ENCODE results near the gene NCOR1.

NCOR1 gene

DNA sequence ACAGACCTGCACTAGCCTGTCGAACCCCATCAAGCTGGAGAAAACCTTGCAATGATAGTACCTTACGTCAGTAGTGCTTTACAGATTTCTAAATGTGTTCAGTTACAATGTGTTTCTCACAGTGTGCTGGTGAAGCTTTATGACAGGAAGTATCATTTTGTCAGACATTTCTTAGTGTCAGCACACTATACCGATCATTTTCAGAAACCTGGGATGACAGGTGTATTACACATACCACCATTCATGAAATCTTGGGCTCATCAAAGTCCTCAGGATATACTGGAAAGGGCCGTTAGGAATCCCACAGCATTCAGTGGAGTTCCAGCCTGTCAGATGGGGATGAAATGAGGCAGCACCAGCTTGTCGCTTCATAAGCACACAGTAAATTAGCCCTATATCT is 188.4 kb downstream of the NCOR1 start:
- DNase-seq (ENCODE audit: low spot score), result no peak

DNA sequence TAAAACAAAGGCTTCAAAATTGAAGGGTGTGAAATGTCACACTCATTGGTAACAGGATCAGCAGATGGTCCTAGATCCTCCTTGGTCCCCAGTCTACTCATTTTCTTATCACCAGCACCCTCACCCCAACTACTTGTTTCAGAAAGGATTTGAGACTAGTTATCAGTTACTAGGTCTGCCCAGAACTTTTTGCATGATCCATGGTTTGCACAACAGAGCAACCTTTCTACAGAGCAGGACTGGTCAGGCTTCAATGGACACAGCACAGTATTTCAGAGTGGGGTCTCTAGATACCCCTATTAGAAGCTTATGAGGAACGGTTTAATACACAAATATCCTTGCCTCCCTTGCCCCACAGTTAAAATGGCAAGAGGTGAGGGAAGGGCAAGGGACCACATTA is 190.1 kb downstream of the NCOR1 start:
- no peak for DNase-seq (ENCODE audit: low spot score)

DNA sequence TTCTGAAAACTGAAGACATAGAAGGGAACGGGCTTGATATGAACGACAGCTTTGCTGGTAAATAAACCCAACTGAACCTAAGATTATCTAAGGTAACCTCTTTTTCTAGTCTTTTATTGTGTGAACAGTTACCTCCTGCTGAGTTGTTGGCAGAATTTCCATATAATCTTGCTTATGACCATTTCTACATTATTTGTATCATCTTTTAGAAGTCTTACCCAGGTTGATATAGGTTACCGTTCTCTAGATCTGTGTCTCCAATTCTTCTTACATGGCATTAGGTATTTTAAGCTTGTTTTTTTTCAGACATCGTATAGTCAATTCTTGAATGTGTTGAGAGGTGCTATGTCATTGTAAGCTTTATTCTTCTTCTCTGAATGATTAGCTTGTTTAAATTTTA is 191.5 kb downstream of the NCOR1 start:
- no peak for DNase-seq (ENCODE audit: low spot score)

DNA sequence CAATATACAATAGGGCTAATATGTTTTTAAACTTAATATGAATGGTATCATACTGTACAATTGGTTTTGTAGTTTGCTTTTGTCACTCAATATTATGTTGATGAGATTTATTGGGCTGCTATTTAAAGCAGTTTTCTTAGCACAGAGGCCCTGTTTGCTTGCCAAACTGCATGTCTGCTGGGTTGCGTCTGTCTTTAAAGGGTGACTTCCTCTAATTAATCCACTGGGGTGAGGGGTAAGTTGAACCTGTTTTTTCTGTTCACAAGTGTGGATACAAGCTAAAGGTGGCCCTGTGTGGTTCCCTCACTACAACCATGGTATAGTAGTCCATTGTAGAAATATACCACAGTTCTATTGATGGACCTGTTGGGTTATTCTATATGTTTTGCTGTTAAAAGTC is 196.0 kb downstream of the NCOR1 start:
- no peak for DNase-seq (ENCODE audit: low spot score)

DNA sequence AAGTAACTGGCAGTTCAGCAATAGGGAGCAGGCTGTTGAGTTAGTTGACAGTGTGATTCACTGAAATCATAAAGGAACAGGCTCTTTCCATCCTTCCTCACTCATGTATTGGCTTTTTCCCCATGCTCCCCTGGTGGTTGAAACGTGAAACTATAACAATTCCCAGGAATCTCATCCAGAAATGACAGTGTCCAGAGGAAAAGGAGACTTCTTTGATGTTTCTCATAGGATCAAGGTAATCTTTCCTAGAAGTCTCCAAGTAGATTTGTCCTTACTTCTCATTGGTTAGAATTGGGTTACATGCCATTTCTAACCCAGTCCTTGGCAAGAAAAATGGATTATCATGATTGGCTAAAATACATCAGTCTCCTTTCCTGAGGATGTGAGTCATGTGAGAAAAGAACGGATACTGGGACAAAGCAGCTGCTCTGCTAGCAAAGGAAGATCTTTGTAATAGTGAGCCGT is 201.4 kb downstream of the NCOR1 start:
- no peak for DNase-seq (ENCODE audit: low spot score)

DNA sequence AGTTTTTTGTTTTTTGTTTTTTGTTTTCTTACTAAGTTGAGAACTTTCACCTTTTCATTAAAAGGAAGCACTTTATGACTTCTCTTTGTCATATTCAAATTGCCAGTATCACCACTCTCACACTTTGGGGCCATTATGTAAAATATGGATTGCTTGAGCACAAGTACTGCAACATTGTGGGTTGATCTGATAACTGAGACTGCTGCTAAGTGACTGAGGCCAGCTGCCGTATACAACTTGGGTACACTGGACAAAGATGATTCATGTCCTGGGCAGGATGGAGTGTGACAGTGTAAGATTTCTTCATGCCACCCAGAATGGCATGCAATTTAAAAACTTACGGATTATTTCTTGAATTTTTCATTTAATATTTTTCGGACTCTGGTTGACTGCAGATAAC is 207.9 kb downstream of the NCOR1 start:
- no peak for DNase-seq (ENCODE audit: low spot score)

DNA sequence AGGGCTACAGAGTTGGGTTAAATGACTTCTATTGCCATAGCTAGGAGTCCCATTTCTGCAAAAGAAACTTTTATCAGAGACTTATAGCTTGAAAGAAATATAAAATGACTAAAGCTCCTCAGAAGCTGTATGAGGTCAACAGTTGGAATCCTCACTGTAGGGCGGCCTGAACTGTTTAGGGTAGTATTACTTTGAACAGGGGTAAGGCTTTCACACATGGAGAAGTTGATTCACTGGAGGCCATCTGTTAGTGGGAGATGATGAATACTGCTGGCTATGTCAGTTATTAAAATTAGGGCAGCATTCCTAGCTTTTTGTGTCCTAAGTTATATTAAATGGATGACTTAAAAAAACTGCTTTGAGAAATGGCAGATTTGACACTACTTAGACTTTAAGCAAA is 209.7 kb downstream of the NCOR1 start:
- no peak for DNase-seq (ENCODE audit: low spot score)

DNA sequence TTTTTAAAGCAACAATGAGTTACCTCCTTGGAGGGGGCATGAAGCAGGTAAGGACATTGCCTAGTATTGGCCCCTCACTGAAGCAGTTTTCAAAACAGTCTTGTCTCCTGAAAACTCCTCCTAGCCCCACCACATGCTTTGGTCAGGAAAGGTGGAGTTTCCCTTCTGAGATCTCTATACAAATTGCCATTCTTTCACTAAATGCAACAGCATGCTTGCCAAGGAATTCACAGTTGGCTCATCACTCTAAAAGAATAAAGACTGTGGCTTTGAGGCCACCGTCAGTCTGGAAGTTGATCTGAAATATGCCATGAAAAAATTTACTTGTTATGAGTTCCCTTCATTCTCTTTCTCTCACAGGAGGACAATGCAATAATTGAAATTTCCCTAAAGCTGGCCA is 211.5 kb downstream of the NCOR1 start:
- no peak for DNase-seq (ENCODE audit: low spot score)

DNA sequence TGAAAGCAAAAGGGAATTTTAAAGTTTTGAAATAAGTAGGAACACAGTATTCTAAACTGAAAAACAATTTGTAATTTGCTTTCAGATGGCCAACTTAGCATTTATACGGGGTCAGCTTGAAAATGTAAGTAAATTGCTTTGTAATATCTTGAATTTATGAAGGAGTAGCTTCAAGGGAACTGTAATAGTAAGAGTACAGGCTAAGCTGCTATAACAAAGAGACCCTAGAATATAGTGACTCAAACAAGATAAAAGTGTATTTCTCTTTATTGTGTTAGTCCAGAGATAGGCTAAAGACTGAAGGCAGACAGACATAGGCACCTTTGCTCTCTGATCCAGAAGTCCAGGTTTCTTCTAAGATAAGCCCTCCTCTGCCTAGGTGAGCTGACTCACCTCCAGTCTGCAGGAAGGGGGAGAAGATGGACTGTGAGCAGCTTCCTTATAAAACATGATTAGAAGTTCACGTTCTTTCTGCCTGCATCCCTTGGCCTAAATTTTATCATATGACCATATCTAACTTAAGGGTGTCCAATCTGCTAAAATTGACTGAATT is 212.6 kb downstream of the NCOR1 start:
- no peak for DNase-seq (ENCODE audit: low spot score)

DNA sequence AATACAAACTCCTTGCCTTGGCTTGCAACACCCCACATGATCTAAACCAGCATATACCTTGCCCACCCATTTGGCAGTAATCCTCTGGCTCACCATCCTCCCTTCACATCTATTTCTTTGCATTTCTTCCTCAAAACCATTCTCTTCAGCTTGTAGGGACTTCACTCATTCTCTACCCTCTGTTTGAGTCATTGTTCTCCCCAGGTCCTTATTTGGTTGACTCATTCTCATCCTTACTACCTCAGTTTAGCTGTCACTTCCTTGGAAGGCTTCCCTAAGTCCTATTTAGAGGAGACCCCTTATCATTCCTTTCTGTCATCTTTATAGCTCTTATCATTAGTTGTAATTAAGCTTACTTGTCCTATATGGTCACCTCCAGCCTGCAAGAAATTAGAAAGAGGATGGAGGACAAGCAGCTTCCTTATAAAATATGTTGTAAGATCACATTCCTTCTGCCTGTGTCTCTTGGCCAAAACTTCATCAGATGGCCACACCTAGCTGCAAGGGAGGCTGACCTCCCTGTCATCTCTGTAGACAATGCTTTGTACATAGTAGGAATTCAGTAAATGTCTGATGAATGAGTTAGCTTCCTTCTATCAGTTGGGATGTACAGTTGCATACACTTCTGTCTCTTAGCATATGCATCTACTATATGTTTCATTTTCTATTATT is 214.0 kb downstream of the NCOR1 start:
- DNase-seq (ENCODE audit: low spot score), result peak; percentile 12

DNA sequence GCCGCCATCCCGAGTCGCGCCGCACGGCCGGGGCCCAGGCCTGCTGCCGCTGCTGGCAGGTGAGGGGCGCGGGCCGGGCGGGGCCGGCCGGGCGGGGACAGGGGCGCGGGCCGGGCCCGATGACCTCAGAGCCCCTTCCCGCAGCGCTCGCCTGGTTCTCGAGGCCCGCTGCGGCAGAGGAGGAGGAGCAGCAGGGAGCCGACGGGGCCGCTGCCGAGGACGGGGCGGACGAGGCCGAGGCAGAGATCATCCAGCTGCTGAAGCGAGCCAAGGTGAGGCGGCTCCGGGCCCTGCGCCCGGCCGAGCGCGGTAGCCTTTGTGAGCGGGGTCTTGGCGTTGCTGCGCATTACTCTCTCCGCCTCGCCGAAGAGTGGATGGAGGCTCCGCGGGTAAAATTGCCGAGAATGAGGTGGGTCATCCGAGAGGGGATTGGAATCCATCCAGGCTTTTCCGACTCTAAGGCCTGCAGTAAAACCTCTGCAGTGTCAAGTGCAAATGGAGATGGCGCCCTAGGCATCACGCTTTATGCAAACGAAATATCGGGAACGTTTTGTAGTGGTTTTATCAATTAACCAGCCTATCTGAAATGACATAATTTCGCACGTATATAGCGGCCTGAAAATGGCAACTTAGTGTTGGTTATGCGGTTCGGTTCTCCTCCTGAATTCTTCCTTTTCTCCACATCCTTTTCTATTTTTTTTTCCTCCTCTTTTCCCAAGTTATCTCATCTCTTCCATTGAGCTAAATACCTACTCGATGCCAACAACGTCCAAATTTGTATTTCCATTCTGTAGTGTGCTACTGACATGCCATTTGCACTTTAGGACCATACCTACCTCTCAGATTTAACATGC is 215.1 kb downstream of the NCOR1 start:
- no peak for DNase-seq (ENCODE audit: low spot score)

DNA sequence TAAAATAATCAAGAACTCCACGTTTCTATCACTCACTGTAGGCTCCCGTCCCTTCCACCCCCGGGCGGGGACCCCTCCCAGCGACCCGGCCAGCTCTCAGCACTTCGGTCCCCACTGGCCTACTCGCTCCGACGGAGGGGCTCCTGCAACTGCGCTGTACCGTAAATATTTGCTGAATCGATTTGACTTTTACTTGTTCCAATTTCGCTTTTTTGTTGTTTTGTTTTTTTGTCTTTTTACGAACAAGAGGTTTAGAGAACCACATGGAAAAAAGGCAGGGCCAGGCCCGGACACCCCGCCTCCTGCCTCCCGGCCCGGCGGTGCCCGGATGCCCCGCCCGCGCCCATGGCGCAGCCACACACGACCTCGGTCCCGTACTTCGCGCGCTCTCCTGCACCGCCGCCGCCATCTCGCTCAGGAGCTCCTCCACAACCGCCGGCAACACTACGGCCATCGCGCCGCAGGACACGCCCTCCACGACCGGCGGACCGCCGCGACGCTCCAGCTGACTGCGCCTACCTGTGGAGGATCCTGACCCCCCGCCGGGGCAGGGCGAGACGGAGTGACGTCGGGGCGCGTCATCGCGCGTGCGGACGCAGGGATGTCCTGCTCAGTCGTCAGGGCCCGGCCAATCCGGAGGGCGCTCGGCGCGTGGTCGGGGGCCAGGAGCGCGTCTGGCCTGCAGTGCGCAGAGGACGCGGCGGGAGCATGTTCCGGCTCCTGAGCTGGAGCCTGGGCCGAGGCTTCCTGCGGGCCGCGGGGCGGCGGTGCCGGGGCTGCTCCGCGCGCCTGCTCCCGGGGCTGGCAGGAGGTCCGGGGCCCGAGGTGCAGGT is 216.0 kb downstream of the NCOR1 start, which contains the start of the genes TTC19 and ZSWIM7:
TSS of gene TTC19 (plus strand) at position 684 of the 833 bp plus-strand sequence. CDS start at position 709, 25 bp downstream.
TSS of gene ZSWIM7 (minus strand) at position 564 of the 833 bp plus-strand sequence. CDS start at position 454, 110 bp downstream.
- DNase-seq (ENCODE audit: low spot score), result peak; percentile 100

DNA sequence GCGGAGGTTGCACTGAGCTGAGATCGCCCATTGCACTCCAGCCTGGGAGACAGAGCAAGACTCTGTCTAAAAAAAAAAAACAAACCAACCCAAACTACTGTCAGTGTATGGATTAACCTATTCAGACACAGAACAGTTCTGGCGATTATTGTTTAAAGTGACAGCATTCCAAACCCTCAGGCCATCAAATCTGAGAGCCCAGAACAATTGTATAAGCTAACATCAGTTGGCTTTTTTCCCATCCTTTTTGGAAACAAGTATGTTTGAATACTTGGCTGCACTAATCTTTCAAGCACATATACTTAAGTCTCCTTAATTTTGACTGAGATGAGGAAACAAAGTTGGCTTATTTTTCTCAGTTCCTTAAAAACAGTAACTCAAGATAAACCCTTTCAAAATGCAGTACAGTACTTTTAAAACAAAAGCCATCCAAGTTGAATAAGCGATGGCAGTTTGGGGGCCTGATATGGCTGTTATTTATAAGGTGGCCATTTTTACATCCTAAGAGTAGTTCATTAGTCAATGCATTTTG is 217.2 kb downstream of the NCOR1 start:
- no peak for DNase-seq (ENCODE audit: low spot score)

DNA sequence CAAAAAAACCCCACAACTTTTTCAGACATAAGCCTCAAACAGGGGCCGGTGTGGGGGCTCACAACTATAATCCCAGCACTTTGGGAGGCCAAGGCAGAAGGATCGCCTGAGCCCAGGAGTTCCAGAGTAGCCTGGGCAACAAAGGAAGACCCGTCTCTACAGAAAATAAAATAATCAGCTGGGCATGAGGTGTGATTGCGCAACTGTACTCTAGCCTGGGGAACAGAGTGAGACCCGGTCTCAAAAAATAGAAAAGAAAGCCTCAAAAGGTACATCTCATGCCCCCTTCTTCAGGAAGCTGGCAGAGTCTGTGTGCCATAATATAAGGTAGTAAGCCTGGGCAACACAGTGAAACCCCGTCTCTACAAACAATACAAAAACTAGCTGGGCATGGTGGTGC is 219.0 kb downstream of the NCOR1 start:
- DNase-seq (ENCODE audit: low spot score), result peak; percentile 17

DNA sequence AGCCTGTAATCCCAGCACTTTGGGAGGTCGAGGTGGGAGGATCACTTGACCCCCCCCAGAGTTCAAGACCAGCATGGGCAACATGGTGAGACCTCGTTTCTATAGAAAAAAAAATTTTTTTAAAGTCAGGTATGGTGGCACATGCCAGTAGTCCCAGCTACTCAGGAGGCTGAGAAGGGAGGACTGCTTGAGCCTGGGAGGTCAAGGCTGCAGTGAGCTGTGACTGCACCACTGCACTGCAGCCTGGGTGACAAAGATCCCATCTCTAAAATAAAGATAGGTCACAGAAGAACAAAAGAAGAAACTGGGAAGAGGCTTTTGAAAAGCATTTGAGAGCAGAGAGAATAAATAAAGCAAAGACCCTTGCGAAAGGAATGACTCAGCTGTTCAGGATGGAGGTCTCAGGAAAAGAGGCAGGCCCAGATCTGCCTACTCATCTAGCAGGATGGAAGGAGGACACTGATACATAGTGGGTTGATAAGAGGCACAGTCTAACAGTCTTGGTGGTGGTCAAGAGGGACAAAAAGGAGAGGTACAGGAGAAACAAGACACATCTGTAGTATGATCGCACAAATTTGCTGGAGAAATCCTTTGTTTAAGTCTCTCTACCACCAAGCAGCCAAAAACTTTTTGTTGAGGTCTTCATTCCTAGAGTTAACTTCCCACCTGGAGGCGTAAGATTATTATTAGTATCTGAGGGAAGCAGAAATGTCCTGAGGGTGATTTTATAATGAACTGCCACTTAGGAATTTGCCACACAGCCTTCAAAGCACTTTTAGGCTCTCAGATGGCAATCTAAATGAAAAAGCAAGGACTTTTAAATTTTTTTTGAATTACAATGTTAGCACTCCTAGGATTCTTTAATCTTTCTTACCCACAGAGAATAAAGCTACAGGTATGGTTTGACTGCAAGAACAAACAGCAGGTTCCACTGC is 233.4 kb downstream of the NCOR1 start:
- DNase-seq (ENCODE audit: low spot score), result no peak

DNA sequence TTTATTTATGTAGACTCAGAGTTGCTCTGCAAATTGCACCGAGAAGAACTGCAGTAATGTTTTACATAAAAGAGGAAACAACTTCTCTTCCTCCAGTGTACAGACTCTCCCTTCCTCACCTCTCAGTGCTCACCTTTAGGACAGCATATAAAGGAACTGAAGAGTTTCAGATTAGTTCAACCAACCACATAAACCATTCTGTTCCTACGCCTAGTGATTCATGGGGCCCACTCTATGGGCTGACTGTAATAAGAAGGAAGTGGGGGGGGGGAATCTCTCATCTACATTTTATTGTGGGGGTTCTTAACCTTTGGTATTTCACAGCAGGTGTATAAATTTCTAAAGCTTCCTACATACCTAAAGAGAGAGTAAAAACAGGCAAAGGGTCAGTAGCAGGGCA is 234.1 kb downstream of the NCOR1 start:
- DNase-seq (ENCODE audit: low spot score), result no peak
